ENCODE measurements around the gene COX20.
"Not testable (repeated sequence)": the region's sequence is repeated elsewhere in the genome, so short reads cannot be mapped to it uniquely, and the experiment has no call there.

Gene COX20, protein sequence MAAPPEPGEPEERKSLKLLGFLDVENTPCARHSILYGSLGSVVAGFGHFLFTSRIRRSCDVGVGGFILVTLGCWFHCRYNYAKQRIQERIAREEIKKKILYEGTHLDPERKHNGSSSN

GRCh38 chr1:244835276-244836134, at the start of gene COX20:
Gene COX20 (plus strand): TSS chr1:244835658. CDS start chr1:244835715, 57 bp downstream.
- TF ChIP-seq POLR2AphosphoS5 (IDR thresholded peaks at IDR 0.05; ENCODE audit: borderline replicate concordance, low read depth, low read length): peak; percentile 91
- TF ChIP-seq FOXP2 (optimal IDR thresholded peaks at IDR 0.05; ENCODE audit: control extremely low read depth, extremely low read length, insufficient read depth): peak; percentile 39
- no peak for TF ChIP-seq EZH2 (IDR thresholded peaks at IDR 0.05)
- Histone ChIP-seq H3K9ac (ENCODE audit: insufficient read length) (peak within 1 kb of the TSS; percentile 96), H3K9me3 (ENCODE audit: low read depth, low read length) (no peaks in the 10 kb centered on the region), H3K27ac (peak within 1 kb of the TSS; percentile 99), H3K36me3 (ENCODE audit: insufficient read depth, low read length) (peaks cover 16% of the 10 kb centered on the region), H3K4me3 (peak within 1 kb of the TSS; percentile 92)
- DNase-seq (ENCODE audit: low read depth, low spot score): peak; percentile 60

DNA sequence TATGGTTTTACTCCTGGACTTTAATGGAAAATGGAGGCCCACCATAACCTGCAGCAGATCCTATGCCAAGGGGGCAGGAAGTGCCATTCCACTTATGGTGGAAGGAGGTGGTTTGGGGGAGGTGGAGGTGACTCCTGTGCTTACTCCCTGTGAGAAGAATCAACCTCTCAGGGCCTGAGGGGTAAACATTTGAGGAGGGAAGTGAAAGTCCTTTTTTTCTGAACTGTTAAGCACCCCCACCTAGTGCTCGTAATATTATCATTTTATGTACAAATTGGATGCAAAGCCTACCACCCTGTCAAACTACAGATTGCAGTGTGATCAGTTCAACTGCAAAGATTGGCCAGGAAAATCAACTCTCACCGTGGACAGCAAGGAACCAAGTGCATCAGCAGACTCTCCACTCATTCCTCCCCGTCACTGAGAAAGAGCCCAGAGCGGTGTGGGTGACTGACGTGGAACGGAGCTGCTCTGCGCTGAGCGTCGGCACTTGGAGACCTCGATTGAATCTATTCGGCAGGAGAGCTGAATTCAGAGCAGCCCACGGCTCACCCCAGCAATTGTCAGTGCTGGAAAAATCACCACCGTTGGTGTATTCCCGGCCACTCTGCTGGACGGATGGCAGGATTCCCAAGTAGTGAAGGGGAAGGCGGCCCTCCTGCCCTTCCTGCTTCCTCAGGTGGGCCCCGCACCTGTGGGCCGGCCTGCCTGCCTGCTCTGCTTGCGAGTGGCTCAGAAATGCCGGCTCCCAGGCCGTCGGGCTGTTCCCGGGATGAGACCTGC, 46.8 kb upstream of the COX20 start:
- DNase-seq (ENCODE audit: low read depth, low spot score): no peak
- Histone ChIP-seq H3K27ac (no peak overlapping the region), H3K4me3 (no peak overlapping the region), H3K9ac (ENCODE audit: insufficient read length) (no peak overlapping the region), H3K9me3 (ENCODE audit: low read depth, low read length) (no peaks in the 10 kb centered on the region), H3K36me3 (ENCODE audit: insufficient read depth, low read length) (no peaks in the 10 kb centered on the region)
- TF ChIP-seq FOXP2 (optimal IDR thresholded peaks at IDR 0.05; ENCODE audit: control extremely low read depth, extremely low read length, insufficient read depth): no peak
- TF ChIP-seq POLR2AphosphoS5 (IDR thresholded peaks at IDR 0.05; ENCODE audit: borderline replicate concordance, low read depth, low read length): no peak
- TF ChIP-seq EZH2 (IDR thresholded peaks at IDR 0.05): no peak

GRCh38 chr1:244789276-244789580, 46.2 kb upstream of the COX20 start:
- no peak for DNase-seq (ENCODE audit: low read depth, low spot score)
- Histone ChIP-seq H3K9me3 (ENCODE audit: low read depth, low read length) (no peaks in the 10 kb centered on the region), H3K27ac (no peak overlapping the region), H3K9ac (ENCODE audit: insufficient read length) (no peak overlapping the region), H3K4me3 (no peak overlapping the region), H3K36me3 (ENCODE audit: insufficient read depth, low read length) (no peaks in the 10 kb centered on the region)
- TF ChIP-seq EZH2 (IDR thresholded peaks at IDR 0.05): no peak
- TF ChIP-seq POLR2AphosphoS5 (IDR thresholded peaks at IDR 0.05; ENCODE audit: borderline replicate concordance, low read depth, low read length): no peak
- no peak for TF ChIP-seq FOXP2 (optimal IDR thresholded peaks at IDR 0.05; ENCODE audit: control extremely low read depth, extremely low read length, insufficient read depth)

- Histone ChIP-seq H3K27ac (no peak overlapping the region), H3K9ac (ENCODE audit: insufficient read length) (no peak overlapping the region), H3K4me3 (no peak overlapping the region), H3K36me3 (ENCODE audit: insufficient read depth, low read length) (no peaks in the 10 kb centered on the region), H3K9me3 (ENCODE audit: low read depth, low read length) (no peaks in the 10 kb centered on the region)
- no peak for TF ChIP-seq POLR2AphosphoS5 (IDR thresholded peaks at IDR 0.05; ENCODE audit: borderline replicate concordance, low read depth, low read length)
- TF ChIP-seq EZH2 (IDR thresholded peaks at IDR 0.05): no peak
- TF ChIP-seq FOXP2 (optimal IDR thresholded peaks at IDR 0.05; ENCODE audit: control extremely low read depth, extremely low read length, insufficient read depth): no peak
- no peak for DNase-seq (ENCODE audit: low read depth, low spot score)
These were observed 45.7 kb upstream of the COX20 start for GRCh38 chr1:244789731-244790130.

DNA sequence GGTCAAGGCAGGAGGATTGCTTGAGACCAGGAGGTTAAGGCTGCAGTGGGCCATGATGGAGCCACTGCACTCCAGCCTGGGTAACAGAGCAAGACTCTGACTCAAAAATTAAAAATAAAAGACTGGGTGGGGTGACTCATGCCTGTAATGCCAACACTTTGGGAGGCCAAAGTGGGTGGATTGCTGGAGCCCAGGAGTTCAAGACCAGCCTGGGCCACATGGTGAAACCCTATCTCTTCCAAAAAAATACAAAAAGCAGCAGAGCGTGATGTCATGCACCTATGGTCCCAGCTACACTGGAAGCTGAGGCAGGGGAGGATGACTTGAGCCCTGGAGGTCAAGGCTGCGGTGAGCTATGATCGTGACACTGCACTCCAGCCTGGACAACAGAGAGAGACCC, 44.4 kb upstream of the COX20 start:
- no peak for DNase-seq (ENCODE audit: low read depth, low spot score)
- H3K9ac ChIP-seq (ENCODE audit: insufficient read length): no peak overlapping the region
- no peak for TF ChIP-seq FOXP2 (optimal IDR thresholded peaks at IDR 0.05; ENCODE audit: control extremely low read depth, extremely low read length, insufficient read depth)

GRCh38 chr1:244792188-244792850, 43.1 kb upstream of the COX20 start:
- DNase-seq (ENCODE audit: low read depth, low spot score): no peak

More for the DNA sequence above, 44.4 kb upstream of the COX20 start:
- Histone ChIP-seq H3K36me3 (ENCODE audit: insufficient read depth, low read length) (no peaks in the 10 kb centered on the region), H3K27ac (no peak overlapping the region), H3K4me3 (no peak overlapping the region), H3K9me3 (ENCODE audit: low read depth, low read length) (no peaks in the 10 kb centered on the region)

DNA sequence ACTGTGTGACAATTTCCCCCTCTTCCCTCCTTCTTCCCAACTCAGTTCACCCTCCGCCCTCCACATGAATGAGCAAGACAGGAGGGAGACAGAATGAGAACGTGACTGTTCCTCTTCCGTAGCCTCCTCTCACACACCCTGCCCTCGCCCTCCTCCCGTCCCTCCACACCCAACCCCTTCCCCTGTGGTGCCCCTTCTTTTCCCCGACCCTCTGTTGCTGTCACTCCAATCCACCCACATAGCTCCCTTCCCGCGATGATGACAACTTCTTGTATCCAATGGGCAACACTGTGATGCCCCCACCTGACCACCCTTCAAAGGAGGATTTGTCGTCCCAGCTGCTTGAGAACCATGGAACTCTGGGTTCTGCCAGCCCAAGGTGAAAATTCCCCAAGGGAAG, 41.4 kb upstream of the COX20 start:
- Histone ChIP-seq H3K9me3 (ENCODE audit: low read depth, low read length) (no peaks in the 10 kb centered on the region), H3K4me3 (no peak overlapping the region), H3K36me3 (ENCODE audit: insufficient read depth, low read length) (no peaks in the 10 kb centered on the region), H3K9ac (ENCODE audit: insufficient read length) (no peak overlapping the region), H3K27ac (no peak overlapping the region)
- TF ChIP-seq EZH2 (IDR thresholded peaks at IDR 0.05) (no peak), FOXP2 (optimal IDR thresholded peaks at IDR 0.05; ENCODE audit: control extremely low read depth, extremely low read length, insufficient read depth) (no peak), POLR2AphosphoS5 (IDR thresholded peaks at IDR 0.05; ENCODE audit: borderline replicate concordance, low read depth, low read length) (no peak)
- DNase-seq (ENCODE audit: low read depth, low spot score): no peak

More at GRCh38 chr1:244792188-244792850, 43.1 kb upstream of the COX20 start:
- H3K4me3 ChIP-seq: no peak overlapping the region
- no peaks in the 10 kb centered on the region for H3K36me3 ChIP-seq (ENCODE audit: insufficient read depth, low read length)
- TF ChIP-seq FOXP2 (optimal IDR thresholded peaks at IDR 0.05; ENCODE audit: control extremely low read depth, extremely low read length, insufficient read depth): no peak
- no peaks in the 10 kb centered on the region for H3K9me3 ChIP-seq (ENCODE audit: low read depth, low read length)
- H3K27ac ChIP-seq: no peak overlapping the region
- H3K9ac ChIP-seq (ENCODE audit: insufficient read length): no peak overlapping the region

GRCh38 chr1:244794516-244794915, 40.9 kb upstream of the COX20 start:
- not testable (repeated sequence) for H3K36me3 ChIP-seq (ENCODE audit: insufficient read depth, low read length); H3K9ac ChIP-seq (ENCODE audit: insufficient read length); H3K4me3 ChIP-seq; DNase-seq (ENCODE audit: low read depth, low spot score); H3K9me3 ChIP-seq (ENCODE audit: low read depth, low read length); H3K27ac ChIP-seq
